ENCODE measurements around the gene NPIPB12.
A peak's percentile ranks its signal among the peaks of the same experiment; 100 is the strongest.
"Not testable (repeated sequence)": the region's sequence is repeated elsewhere in the genome, so short reads cannot be mapped to it uniquely, and the experiment has no call there.

Gene NPIPB12

GRCh38 chr16:29506308-29506707, at the start of gene NPIPB12:
Gene NPIPB12, minus strand, starts transcription at chr16:29506408.
- DNase-seq, result not testable (repeated sequence)

- DNase-seq, result not testable (repeated sequence)
Observed at GRCh38 chr16:29521520-29521919, 15.3 kb upstream of the NPIPB12 start.

GRCh38 chr16:29482276-29482675, 23.9 kb downstream of the NPIPB12 start:
- not testable (repeated sequence) for DNase-seq

- not testable (repeated sequence) for DNase-seq
Observed at GRCh38 chr16:29472065-29472464, 34.1 kb downstream of the NPIPB12 start.

GRCh38 chr16:29469660-29470059, 36.5 kb downstream of the NPIPB12 start:
- DNase-seq, result peak; percentile 19

GRCh38 chr16:29467654-29468366, 38.4 kb downstream of the NPIPB12 start:
- not testable (repeated sequence) for DNase-seq

GRCh38 chr16:29466904-29467303, 39.3 kb downstream of the NPIPB12 start:
- DNase-seq, result not testable (repeated sequence)

GRCh38 chr16:29465985-29466824, 40.0 kb downstream of the NPIPB12 start:
- not testable (repeated sequence) for DNase-seq

- not testable (repeated sequence) for DNase-seq
Observed at GRCh38 chr16:29460647-29461030, 45.6 kb downstream of the NPIPB12 start.

- not testable (repeated sequence) for DNase-seq
Observed at GRCh38 chr16:29459706-29460646, 46.2 kb downstream of the NPIPB12 start, which contains the start of gene SULT1A4. Gene SULT1A4, plus strand, starts transcription at chr16:29459913. Its CDS starts 1,473 bp downstream, at chr16:29461386.

- not testable (repeated sequence) for DNase-seq
Observed at GRCh38 chr16:29457660-29458059, 48.5 kb downstream of the NPIPB12 start.

- DNase-seq, result not testable (repeated sequence)
Observed at GRCh38 chr16:29454828-29455227, 51.4 kb downstream of the NPIPB12 start.

GRCh38 chr16:29454269-29454668, 51.9 kb downstream of the NPIPB12 start, which contains the start of the genes BOLA2 and SLX1B:
Gene BOLA2, minus strand, starts transcription at chr16:29454351. Its CDS starts 98 bp downstream, at chr16:29454253.
Gene SLX1B, plus strand, starts transcription at chr16:29454533.
- DNase-seq, result not testable (repeated sequence)

- DNase-seq, result not testable (repeated sequence)
Observed at GRCh38 chr16:29453754-29454153, 52.5 kb downstream of the NPIPB12 start.

Measured in CD4-positive, alpha-beta T cell treated with Interferon gamma for 1 hour (primary cell).